GM20431 (cell line): ENCODE measurements around the gene HSPBAP1.

Source experiments
- in situ Hi-C: fragments of 300-500 bp; cut with MseI, MboI; formaldehyde crosslinking; loops from one replicate; pipeline ENCODE4 v1.15.0; 2020; ENCODE audit warnings: low sequenced_read_pairs; ENCODE audit not compliant: unreplicated experiment

The HSPBAP1 gene

GRCh38 chr3:122793568-122794416, at the start of gene HSPBAP1:
Gene HSPBAP1, minus strand, starts transcription at chr3:122793831. Its CDS starts 151 bp downstream, at chr3:122793680.
- in situ Hi-C loops: no loop called here

- in situ Hi-C loops: no loop called here
Observed at GRCh38 chr3:122835590-122835989, 42.0 kb upstream of the HSPBAP1 start.

- in situ Hi-C loops: no loop called here
Observed at GRCh38 chr3:122828281-122828680, 34.6 kb upstream of the HSPBAP1 start.

- in situ Hi-C loops: no loop called here
Observed at GRCh38 chr3:122826278-122826677, 32.6 kb upstream of the HSPBAP1 start.

- in situ Hi-C loops: no loop called here
Observed at GRCh38 chr3:122825460-122825859, 31.8 kb upstream of the HSPBAP1 start.

GRCh38 chr3:122824465-122825381, 31.1 kb upstream of the HSPBAP1 start:
- in situ Hi-C loops: no loop called here

GRCh38 chr3:122816587-122816986, 23.0 kb upstream of the HSPBAP1 start:
- in situ Hi-C loops: no loop called here

GRCh38 chr3:122810734-122811133, 17.1 kb upstream of the HSPBAP1 start:
- in situ Hi-C loops: no loop called here

GRCh38 chr3:122803977-122804376, 10.3 kb upstream of the HSPBAP1 start:
- in situ Hi-C loops: no loop called here

- in situ Hi-C loops: no loop called here
Observed at GRCh38 chr3:122802323-122802722, 8.7 kb upstream of the HSPBAP1 start.

- in situ Hi-C loops: no loop called here
Observed at GRCh38 chr3:122800706-122801237, 7.1 kb upstream of the HSPBAP1 start.

GRCh38 chr3:122800031-122800430, 6.4 kb upstream of the HSPBAP1 start:
- in situ Hi-C loops: no loop called here

- in situ Hi-C loops: no loop called here
Observed at GRCh38 chr3:122799322-122799721, 5.7 kb upstream of the HSPBAP1 start.

GRCh38 chr3:122797291-122797690, 3.7 kb upstream of the HSPBAP1 start:
- in situ Hi-C loops: no loop called here

- in situ Hi-C loops: no loop called here
Observed at GRCh38 chr3:122795674-122796195, 2.1 kb upstream of the HSPBAP1 start.

- in situ Hi-C loops: no loop called here
Observed at GRCh38 chr3:122794779-122795673, 1.4 kb upstream of the HSPBAP1 start, which contains the start of gene SLC49A4. Gene SLC49A4, plus strand, starts transcription at chr3:122795069. Its CDS starts 124 bp downstream, at chr3:122795193.

GRCh38 chr3:122794483-122794778, 800 bp upstream of the HSPBAP1 start:
- in situ Hi-C loops: no loop called here

- in situ Hi-C loops: no loop called here
Observed at GRCh38 chr3:122789585-122790273, 3.9 kb downstream of the HSPBAP1 start.

GRCh38 chr3:122787872-122788271, 5.8 kb downstream of the HSPBAP1 start:
- in situ Hi-C loops: no loop called here
